ENCODE data around the gene TBC1D32. TPM values are rescaled to one million over a fixed set of nuclear protein-coding genes. Genes with fewer than 3 reads are reported as not detected.
"Not testable (repeated sequence)": the region's sequence is repeated elsewhere in the genome, so short reads cannot be mapped to it uniquely, and the experiment has no call there.

Gene TBC1D32
- total RNA-seq, 2 donors from 2014 or later = 2.3 to 10.4 TPM

DNA sequence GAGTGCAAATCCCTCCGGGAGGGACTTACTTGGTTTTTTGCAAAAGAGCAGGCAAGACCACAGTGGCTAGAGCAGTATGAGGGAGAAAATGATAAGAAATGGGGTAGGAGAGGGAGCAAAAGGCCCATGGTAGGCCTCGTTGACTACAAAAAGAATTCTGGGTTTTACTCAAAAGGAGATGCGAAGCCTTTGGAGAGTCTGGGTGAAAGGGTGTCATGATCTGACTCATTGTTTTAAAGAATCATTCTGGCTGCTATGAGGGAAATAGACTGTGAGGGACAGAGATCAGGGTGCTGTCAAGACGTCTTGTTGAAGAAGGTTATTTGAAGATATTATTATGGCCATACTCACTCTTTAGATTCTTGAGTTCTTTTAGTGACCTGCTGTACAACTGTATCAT lies 13.0 kb downstream of the TBC1D32 start:
- peaks cover 2% of the 10 kb centered on the region for H3K36me3 ChIP-seq
- no peak overlapping the region for H3K4me3 ChIP-seq
- H3K9me3 ChIP-seq = no peaks in the 10 kb centered on the region
- TF ChIP-seq, protein P1, sequence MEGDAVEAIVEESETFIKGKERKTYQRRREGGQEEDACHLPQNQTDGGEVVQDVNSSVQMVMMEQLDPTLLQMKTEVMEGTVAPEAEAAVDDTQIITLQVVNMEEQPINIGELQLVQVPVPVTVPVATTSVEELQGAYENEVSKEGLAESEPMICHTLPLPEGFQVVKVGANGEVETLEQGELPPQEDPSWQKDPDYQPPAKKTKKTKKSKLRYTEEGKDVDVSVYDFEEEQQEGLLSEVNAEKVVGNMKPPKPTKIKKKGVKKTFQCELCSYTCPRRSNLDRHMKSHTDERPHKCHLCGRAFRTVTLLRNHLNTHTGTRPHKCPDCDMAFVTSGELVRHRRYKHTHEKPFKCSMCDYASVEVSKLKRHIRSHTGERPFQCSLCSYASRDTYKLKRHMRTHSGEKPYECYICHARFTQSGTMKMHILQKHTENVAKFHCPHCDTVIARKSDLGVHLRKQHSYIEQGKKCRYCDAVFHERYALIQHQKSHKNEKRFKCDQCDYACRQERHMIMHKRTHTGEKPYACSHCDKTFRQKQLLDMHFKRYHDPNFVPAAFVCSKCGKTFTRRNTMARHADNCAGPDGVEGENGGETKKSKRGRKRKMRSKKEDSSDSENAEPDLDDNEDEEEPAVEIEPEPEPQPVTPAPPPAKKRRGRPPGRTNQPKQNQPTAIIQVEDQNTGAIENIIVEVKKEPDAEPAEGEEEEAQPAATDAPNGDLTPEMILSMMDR (IDR thresholded peaks at IDR 0.05) = no peak
- H3K27me3 ChIP-seq (replicated peaks; ENCODE audit: insufficient read depth) = no peaks in the 10 kb centered on the region
- no peak for DNase-seq (ENCODE audit: low spot score)
- H3K4me1 ChIP-seq (ENCODE audit: control insufficient read depth in 1 of 2, low read depth in 2 of 2) = no peaks in the 10 kb centered on the region
- no peak for ATAC-seq (ENCODE audit: insufficient number of reproducible peaks, low FRiP score, low read depth)
- no peak overlapping the region for H3K27ac ChIP-seq

DNA sequence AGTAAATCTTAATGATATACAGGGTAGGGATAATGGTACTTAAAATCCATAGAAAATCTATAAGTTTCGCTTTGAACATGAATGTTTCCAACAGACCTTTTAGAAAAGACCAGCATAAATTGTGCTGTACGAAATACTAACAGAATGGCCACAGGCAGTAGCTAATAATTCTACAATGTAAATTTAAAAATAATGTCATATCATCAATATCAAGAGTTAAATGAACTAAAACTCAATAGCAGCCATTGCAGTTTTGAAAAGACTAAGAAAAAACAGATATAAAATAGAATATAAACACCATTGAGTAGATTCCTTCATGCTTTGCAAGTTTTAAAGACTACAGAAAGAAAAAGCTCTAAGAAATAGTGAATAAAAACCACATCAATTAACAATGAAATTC lies 14.7 kb downstream of the TBC1D32 start:
- Histone ChIP-seq H3K9me3 (no peaks in the 10 kb centered on the region), H3K4me3 (peak overlapping the region; percentile 59), H3K36me3 (peaks cover 2% of the 10 kb centered on the region), H3K27me3 (replicated peaks; ENCODE audit: insufficient read depth) (no peaks in the 10 kb centered on the region), H3K27ac (no peak overlapping the region), H3K4me1 (ENCODE audit: control insufficient read depth in 1 of 2, low read depth in 2 of 2) (no peaks in the 10 kb centered on the region)
- ATAC-seq (ENCODE audit: insufficient number of reproducible peaks, low FRiP score, low read depth) = no peak
- no peak for DNase-seq (ENCODE audit: low spot score)
- TF ChIP-seq, protein P1 (IDR thresholded peaks at IDR 0.05) = no peak

DNA sequence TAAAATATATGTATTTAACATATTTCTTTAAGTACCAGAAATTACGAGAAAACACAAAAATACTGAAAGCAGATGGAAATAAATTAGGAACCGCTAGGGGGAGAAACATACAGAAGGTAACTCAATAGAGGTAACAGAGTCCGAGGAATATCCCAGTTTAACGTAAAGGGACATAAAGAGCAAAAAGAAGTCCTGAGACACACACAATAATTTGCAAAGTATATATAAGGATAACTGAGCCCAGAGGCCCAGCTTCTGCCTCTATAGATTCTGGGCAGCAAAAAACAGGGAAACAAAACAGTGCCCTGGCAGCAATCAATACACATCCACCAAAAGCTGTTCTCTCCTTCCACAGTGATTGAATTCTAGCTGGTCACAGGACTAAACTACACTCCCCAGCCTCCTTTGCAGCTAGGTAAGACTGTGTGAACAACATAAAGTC lies 15.1 kb downstream of the TBC1D32 start:
- Histone ChIP-seq H3K27me3 (replicated peaks; ENCODE audit: insufficient read depth) (no peaks in the 10 kb centered on the region), H3K36me3 (peaks cover 2% of the 10 kb centered on the region), H3K27ac (no peak overlapping the region), H3K4me3 (peak overlapping the region; percentile 59), H3K9me3 (no peaks in the 10 kb centered on the region), H3K4me1 (ENCODE audit: control insufficient read depth in 1 of 2, low read depth in 2 of 2) (no peaks in the 10 kb centered on the region)
- DNase-seq (ENCODE audit: low spot score) = no peak
- ATAC-seq (ENCODE audit: insufficient number of reproducible peaks, low FRiP score, low read depth) = no peak
- TF ChIP-seq, protein P1 (IDR thresholded peaks at IDR 0.05) = peak; percentile 45

DNA sequence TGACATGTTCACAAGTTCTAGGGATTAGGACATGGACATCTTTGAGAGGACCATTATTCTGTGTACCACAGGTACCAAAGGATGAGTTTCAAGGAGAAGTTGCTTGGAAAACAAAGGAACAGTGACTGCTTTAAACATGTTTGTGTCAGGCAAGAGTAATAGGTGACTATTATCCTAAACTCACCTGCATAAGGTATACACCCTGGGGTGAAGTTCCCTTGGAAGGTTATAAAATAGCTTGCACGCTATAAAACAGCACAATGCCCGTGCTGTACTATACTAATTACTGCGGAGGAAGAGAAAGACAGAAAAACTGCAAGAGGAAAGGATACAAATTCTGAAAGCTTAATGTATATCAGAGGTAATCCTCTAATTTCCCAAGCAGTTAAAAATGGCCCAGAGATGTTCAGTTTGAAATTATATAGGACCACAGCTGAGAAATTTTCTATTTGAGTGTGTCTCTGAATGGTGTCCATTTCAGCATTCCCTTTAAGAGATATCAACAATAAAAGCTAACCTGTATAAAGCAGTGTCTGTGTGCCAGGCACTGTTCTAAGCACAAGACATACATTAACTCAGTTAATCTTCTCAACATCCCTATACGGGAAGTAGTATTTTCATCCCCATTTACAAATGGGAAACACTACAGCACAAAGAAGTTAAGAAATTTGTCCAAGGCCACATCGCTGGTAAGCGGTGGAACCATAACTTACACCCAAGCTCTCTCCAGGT lies 19.7 kb downstream of the TBC1D32 start:
- Histone ChIP-seq H3K4me1 (ENCODE audit: control insufficient read depth in 1 of 2, low read depth in 2 of 2) (no peaks in the 10 kb centered on the region), H3K4me3 (no peak overlapping the region), H3K27ac (no peak overlapping the region), H3K27me3 (replicated peaks; ENCODE audit: insufficient read depth) (no peaks in the 10 kb centered on the region), H3K9me3 (no peaks in the 10 kb centered on the region), H3K36me3 (peaks cover 2% of the 10 kb centered on the region)
- DNase-seq (ENCODE audit: low spot score) = no peak
- TF ChIP-seq, protein P1 (IDR thresholded peaks at IDR 0.05) = no peak
- no peak for ATAC-seq (ENCODE audit: insufficient number of reproducible peaks, low FRiP score, low read depth)

DNA sequence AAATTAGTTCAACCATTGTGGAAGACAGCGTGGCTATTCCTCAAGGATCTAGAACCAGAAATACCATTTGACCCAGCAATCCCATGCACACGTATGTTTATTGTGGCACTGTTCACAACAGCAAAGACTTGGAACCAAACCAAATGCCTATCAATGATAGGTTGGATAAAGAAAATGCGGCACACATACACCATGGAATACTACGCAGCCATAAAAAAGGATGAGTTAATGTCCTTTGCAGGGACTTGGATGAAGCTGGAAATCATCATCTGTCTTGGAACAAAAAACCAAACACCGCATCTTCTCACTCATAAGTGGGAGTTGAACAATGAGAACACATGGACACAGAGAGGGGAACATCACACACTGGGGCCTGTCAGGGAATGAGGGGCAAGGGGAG lies 22.5 kb downstream of the TBC1D32 start:
- H3K4me3 ChIP-seq; H3K9me3 ChIP-seq; H3K36me3 ChIP-seq; ATAC-seq (ENCODE audit: insufficient number of reproducible peaks, low FRiP score, low read depth); H3K4me1 ChIP-seq (ENCODE audit: control insufficient read depth in 1 of 2, low read depth in 2 of 2); DNase-seq (ENCODE audit: low spot score); H3K27me3 ChIP-seq (replicated peaks; ENCODE audit: insufficient read depth); H3K27ac ChIP-seq: not testable (repeated sequence)

DNA sequence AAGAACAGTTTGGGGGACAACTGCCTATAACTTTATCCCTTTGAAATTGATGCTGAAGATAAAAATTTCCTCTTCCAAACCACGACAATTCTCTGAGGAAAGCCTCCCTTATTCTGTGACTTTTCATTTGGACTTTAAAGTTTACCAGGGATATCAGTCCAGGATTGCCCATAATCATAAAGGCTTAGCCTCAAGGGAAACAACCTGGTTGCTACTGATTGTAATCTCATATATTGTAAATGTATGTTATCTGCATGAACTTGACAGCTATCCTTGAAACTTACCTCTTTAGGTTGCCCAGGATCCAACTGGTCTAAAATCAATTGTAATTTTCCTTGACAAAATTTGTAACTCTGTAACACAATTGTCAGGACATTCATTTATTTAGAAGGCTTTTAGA lies 23.8 kb downstream of the TBC1D32 start:
- no peaks in the 10 kb centered on the region for H3K36me3 ChIP-seq
- DNase-seq (ENCODE audit: low spot score) (no peak), ATAC-seq (ENCODE audit: insufficient number of reproducible peaks, low FRiP score, low read depth) (no peak)
- no peak overlapping the region for H3K27ac ChIP-seq
- no peaks in the 10 kb centered on the region for H3K27me3 ChIP-seq (replicated peaks; ENCODE audit: insufficient read depth)
- no peak overlapping the region for H3K4me3 ChIP-seq
- no peaks in the 10 kb centered on the region for H3K9me3 ChIP-seq
- TF ChIP-seq, protein P1 (IDR thresholded peaks at IDR 0.05) = no peak
- H3K4me1 ChIP-seq (ENCODE audit: control insufficient read depth in 1 of 2, low read depth in 2 of 2) = no peaks in the 10 kb centered on the region
